ENCODE data around the gene JPH4.

DNA sequence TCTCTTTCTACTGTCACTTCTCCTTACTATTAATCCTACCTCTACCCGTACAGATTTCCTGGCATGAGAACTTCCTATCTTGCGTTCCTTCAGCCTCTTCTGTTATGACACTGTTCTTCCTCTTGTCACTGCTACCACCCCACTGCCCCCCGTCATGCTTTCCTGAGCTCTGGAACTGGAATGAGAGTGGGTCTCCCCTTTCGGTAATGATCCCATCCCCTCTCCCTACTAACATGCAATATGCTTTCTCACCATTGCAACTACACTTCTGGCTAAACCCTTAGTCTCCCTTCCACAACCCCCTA is 6.1 kb downstream of the JPH4 start:
- no peak for TF ChIP-seq CREB1 (IDR thresholded peaks at IDR 0.05)
- TF ChIP-seq SAP30 (IDR thresholded peaks at IDR 0.05; ENCODE audit: insufficient read depth, insufficient replicate concordance, low read length), result no peak
- TF ChIP-seq TAF7 (optimal IDR thresholded peaks at IDR 0.05; ENCODE audit: borderline replicate concordance, low read depth, low read length), result no peak
- TF ChIP-seq POLR2A (IDR thresholded peaks at IDR 0.05; ENCODE audit: control extremely low read depth in 1 of 2, low read depth in 2 of 2, low read length in 2 of 2), result no peak
- TF ChIP-seq, protein P1, sequence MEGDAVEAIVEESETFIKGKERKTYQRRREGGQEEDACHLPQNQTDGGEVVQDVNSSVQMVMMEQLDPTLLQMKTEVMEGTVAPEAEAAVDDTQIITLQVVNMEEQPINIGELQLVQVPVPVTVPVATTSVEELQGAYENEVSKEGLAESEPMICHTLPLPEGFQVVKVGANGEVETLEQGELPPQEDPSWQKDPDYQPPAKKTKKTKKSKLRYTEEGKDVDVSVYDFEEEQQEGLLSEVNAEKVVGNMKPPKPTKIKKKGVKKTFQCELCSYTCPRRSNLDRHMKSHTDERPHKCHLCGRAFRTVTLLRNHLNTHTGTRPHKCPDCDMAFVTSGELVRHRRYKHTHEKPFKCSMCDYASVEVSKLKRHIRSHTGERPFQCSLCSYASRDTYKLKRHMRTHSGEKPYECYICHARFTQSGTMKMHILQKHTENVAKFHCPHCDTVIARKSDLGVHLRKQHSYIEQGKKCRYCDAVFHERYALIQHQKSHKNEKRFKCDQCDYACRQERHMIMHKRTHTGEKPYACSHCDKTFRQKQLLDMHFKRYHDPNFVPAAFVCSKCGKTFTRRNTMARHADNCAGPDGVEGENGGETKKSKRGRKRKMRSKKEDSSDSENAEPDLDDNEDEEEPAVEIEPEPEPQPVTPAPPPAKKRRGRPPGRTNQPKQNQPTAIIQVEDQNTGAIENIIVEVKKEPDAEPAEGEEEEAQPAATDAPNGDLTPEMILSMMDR (IDR thresholded peaks at IDR 0.05; ENCODE audit: control extremely low read depth in 1 of 3, insufficient read depth in 1 of 3, low read depth in 1 of 3, low read length in 3 of 3), result no peak
- no peak for TF ChIP-seq CTBP2 (IDR thresholded peaks at IDR 0.05; ENCODE audit: borderline replicate concordance, insufficient read depth, insufficient read length, low read length)
- TF ChIP-seq POLR2AphosphoS5 (IDR thresholded peaks at IDR 0.05; ENCODE audit: low read depth, low read length), result no peak
- no peak for TF ChIP-seq SIX5 (IDR thresholded peaks at IDR 0.05; ENCODE audit: low read depth, low read length)
- TF ChIP-seq, protein P2, sequence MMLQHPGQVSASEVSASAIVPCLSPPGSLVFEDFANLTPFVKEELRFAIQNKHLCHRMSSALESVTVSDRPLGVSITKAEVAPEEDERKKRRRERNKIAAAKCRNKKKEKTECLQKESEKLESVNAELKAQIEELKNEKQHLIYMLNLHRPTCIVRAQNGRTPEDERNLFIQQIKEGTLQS (IDR thresholded peaks at IDR 0.05; ENCODE audit: insufficient read depth, low read depth, low read length), result no peak
- no peak for TF ChIP-seq GABPA (IDR thresholded peaks at IDR 0.05; ENCODE audit: borderline replicate concordance, insufficient read depth, low read length)

All from H1 (cell line).